OCI-M2 (cell line): ENCODE data around the gene SPSB1.

ENCODE experiments used
- DNase-seq: peaks from one replicate; lab custom pipeline; 2025; ENCODE audit not compliant: unreplicated experiment; lab: John Stamatoyannopoulos, UW

SPSB1 gene

GRCh38 chr1:9278585-9279153, 14.0 kb upstream of the SPSB1 start:
- DNase-seq, result no peak

- DNase-seq, result no peak
Observed at GRCh38 chr1:9279172-9279840, 13.4 kb upstream of the SPSB1 start.

- no peak for DNase-seq
Observed at GRCh38 chr1:9280015-9280860, 12.5 kb upstream of the SPSB1 start.

GRCh38 chr1:9281071-9281827, 11.4 kb upstream of the SPSB1 start:
- DNase-seq, result no peak

- no peak for DNase-seq
Observed at GRCh38 chr1:9281908-9282695, 10.6 kb upstream of the SPSB1 start.

- DNase-seq, result no peak
Observed at GRCh38 chr1:9282696-9282955, 10.1 kb upstream of the SPSB1 start.

GRCh38 chr1:9284061-9284460, 8.6 kb upstream of the SPSB1 start:
- no peak for DNase-seq

GRCh38 chr1:9286556-9286955, 6.1 kb upstream of the SPSB1 start:
- no peak for DNase-seq

GRCh38 chr1:9289090-9289534, 3.6 kb upstream of the SPSB1 start:
- peak; percentile 61 for DNase-seq

GRCh38 chr1:9289711-9290485, 2.8 kb upstream of the SPSB1 start:
- DNase-seq, result no peak

GRCh38 chr1:9291914-9292360, 757 bp upstream of the SPSB1 start:
- no peak for DNase-seq

- DNase-seq, result no peak
Observed at GRCh38 chr1:9293241-9293532, 493 bp downstream of the SPSB1 start.

GRCh38 chr1:9293533-9294404, 1.1 kb downstream of the SPSB1 start:
- no peak for DNase-seq

- no peak for DNase-seq
Observed at GRCh38 chr1:9294405-9294773, 1.7 kb downstream of the SPSB1 start.

GRCh38 chr1:9294910-9295636, 2.4 kb downstream of the SPSB1 start:
- DNase-seq, result no peak

- no peak for DNase-seq
Observed at GRCh38 chr1:9295884-9296283, 3.2 kb downstream of the SPSB1 start.

GRCh38 chr1:9296850-9297249, 4.2 kb downstream of the SPSB1 start:
- DNase-seq, result no peak

- no peak for DNase-seq
Observed at GRCh38 chr1:9297831-9298230, 5.1 kb downstream of the SPSB1 start.

GRCh38 chr1:9298282-9298681, 5.6 kb downstream of the SPSB1 start:
- DNase-seq, result no peak
